Stimulated activated naive CD8-positive, alpha-beta T cell treated with anti-CD3 and anti-CD28 coated beads, Interleukin-15, Interleukin-2, amounts not matched to agents 100 ng/mL and 50 ng/mL, for 24 hours (primary cell): ENCODE data around the gene MAP3K3.
A peak's percentile ranks its signal among the peaks of the same experiment; 100 is the strongest.

Source experiments
- H3K27ac Mint-ChIP-seq: one replicate; pipeline ENCODE4 v1.8.0; 2021; ENCODE audit warnings: mild to moderate bottlenecking, mixed read lengths
- H3K27me3 Mint-ChIP-seq: one replicate; pipeline ENCODE4 v1.8.0; 2021; ENCODE audit warnings: mixed read lengths
- H3K36me3 Mint-ChIP-seq: one replicate; pipeline ENCODE4 v1.8.0; 2021; ENCODE audit warnings: low read depth, mixed read lengths
- H3K4me1 Mint-ChIP-seq: one replicate; pipeline ENCODE4 v1.8.0; 2021; ENCODE audit warnings: low read depth, mixed read lengths
- H3K4me3 Mint-ChIP-seq: one replicate; pipeline ENCODE4 v1.8.0; 2021; ENCODE audit warnings: mild to moderate bottlenecking, mixed read lengths
- H3K9me3 Mint-ChIP-seq: one replicate; pipeline ENCODE4 v1.8.0; 2021; ENCODE audit warnings: mixed read lengths

The MAP3K3 gene

GRCh38 chr17:63621684-63622573 is at the start of gene MAP3K3:
TSS of gene MAP3K3 (plus strand) at chr17:63622417. CDS start at chr17:63622760, 343 bp downstream.
- H3K27me3 Mint-ChIP-seq: no peaks in the 10 kb centered on the region
- peaks cover 42% of the 10 kb centered on the region for H3K4me1 Mint-ChIP-seq
- H3K27ac Mint-ChIP-seq: peak within 1 kb of the TSS; percentile 91
- no peaks in the 10 kb centered on the region for H3K36me3 Mint-ChIP-seq
- H3K9me3 Mint-ChIP-seq: no peaks in the 10 kb centered on the region
- H3K4me3 Mint-ChIP-seq: peak within 1 kb of the TSS; percentile 98

GRCh38 chr17:63573634-63574033 is 48.6 kb upstream of the MAP3K3 start:
- peaks cover 27% of the 10 kb centered on the region for H3K4me1 Mint-ChIP-seq
- no peaks in the 10 kb centered on the region for H3K9me3 Mint-ChIP-seq
- no peak overlapping the region for H3K4me3 Mint-ChIP-seq
- H3K36me3 Mint-ChIP-seq: peaks cover 15% of the 10 kb centered on the region
- peak overlapping the region; percentile 41 for H3K27ac Mint-ChIP-seq
- no peaks in the 10 kb centered on the region for H3K27me3 Mint-ChIP-seq

- Mint-ChIP-seq H3K27ac (no peak overlapping the region), H3K9me3 (no peaks in the 10 kb centered on the region), H3K4me3 (no peak overlapping the region), H3K36me3 (peaks cover 41% of the 10 kb centered on the region), H3K4me1 (peaks cover 4% of the 10 kb centered on the region), H3K27me3 (no peaks in the 10 kb centered on the region)
Measured at GRCh38 chr17:63578027-63578768, 44.0 kb upstream of the MAP3K3 start.

GRCh38 chr17:63578769-63579111 is 43.5 kb upstream of the MAP3K3 start:
- Mint-ChIP-seq H3K27ac (peak overlapping the region; percentile 9), H3K36me3 (peaks cover 44% of the 10 kb centered on the region), H3K27me3 (no peaks in the 10 kb centered on the region), H3K9me3 (no peaks in the 10 kb centered on the region), H3K4me3 (no peak overlapping the region), H3K4me1 (peaks cover 4% of the 10 kb centered on the region)

GRCh38 chr17:63579633-63580032 is 42.6 kb upstream of the MAP3K3 start:
- Mint-ChIP-seq H3K27ac (no peak overlapping the region), H3K36me3 (peaks cover 50% of the 10 kb centered on the region), H3K4me3 (no peak overlapping the region), H3K27me3 (no peaks in the 10 kb centered on the region), H3K4me1 (peaks cover 4% of the 10 kb centered on the region), H3K9me3 (no peaks in the 10 kb centered on the region)

GRCh38 chr17:63587770-63588169 is 34.4 kb upstream of the MAP3K3 start:
- Mint-ChIP-seq H3K9me3 (no peaks in the 10 kb centered on the region), H3K4me3 (no peak overlapping the region), H3K27me3 (no peaks in the 10 kb centered on the region), H3K27ac (no peak overlapping the region), H3K4me1 (peaks cover 12% of the 10 kb centered on the region), H3K36me3 (peaks cover 61% of the 10 kb centered on the region)

- H3K4me1 Mint-ChIP-seq: peaks cover 12% of the 10 kb centered on the region
- H3K36me3 Mint-ChIP-seq: peaks cover 53% of the 10 kb centered on the region
- H3K9me3 Mint-ChIP-seq: no peaks in the 10 kb centered on the region
- no peak overlapping the region for H3K27ac Mint-ChIP-seq
- H3K27me3 Mint-ChIP-seq: no peaks in the 10 kb centered on the region
- H3K4me3 Mint-ChIP-seq: no peak overlapping the region
Measured at GRCh38 chr17:63588797-63589196, 33.4 kb upstream of the MAP3K3 start.

- Mint-ChIP-seq H3K27me3 (no peaks in the 10 kb centered on the region), H3K4me3 (no peak overlapping the region), H3K9me3 (no peaks in the 10 kb centered on the region), H3K27ac (no peak overlapping the region), H3K4me1 (peaks cover 11% of the 10 kb centered on the region), H3K36me3 (peaks cover 48% of the 10 kb centered on the region)
Measured at GRCh38 chr17:63589646-63590045, 32.6 kb upstream of the MAP3K3 start.

GRCh38 chr17:63592797-63593196 is 29.4 kb upstream of the MAP3K3 start:
- H3K36me3 Mint-ChIP-seq: peaks cover 35% of the 10 kb centered on the region
- H3K9me3 Mint-ChIP-seq: no peaks in the 10 kb centered on the region
- no peaks in the 10 kb centered on the region for H3K27me3 Mint-ChIP-seq
- H3K27ac Mint-ChIP-seq: peak overlapping the region; percentile 31
- no peak overlapping the region for H3K4me3 Mint-ChIP-seq
- H3K4me1 Mint-ChIP-seq: peaks cover 9% of the 10 kb centered on the region

GRCh38 chr17:63595132-63595531 is 27.1 kb upstream of the MAP3K3 start:
- Mint-ChIP-seq H3K27me3 (no peaks in the 10 kb centered on the region), H3K27ac (no peak overlapping the region), H3K4me3 (no peak overlapping the region), H3K36me3 (peaks cover 16% of the 10 kb centered on the region), H3K4me1 (peaks cover 25% of the 10 kb centered on the region), H3K9me3 (no peaks in the 10 kb centered on the region)

GRCh38 chr17:63596856-63597586 is 25.2 kb upstream of the MAP3K3 start:
- peaks cover 34% of the 10 kb centered on the region for H3K4me1 Mint-ChIP-seq
- no peaks in the 10 kb centered on the region for H3K27me3 Mint-ChIP-seq
- no peak overlapping the region for H3K4me3 Mint-ChIP-seq
- H3K27ac Mint-ChIP-seq: no peak overlapping the region
- H3K36me3 Mint-ChIP-seq: no peaks in the 10 kb centered on the region
- H3K9me3 Mint-ChIP-seq: no peaks in the 10 kb centered on the region

GRCh38 chr17:63598281-63598680 is 23.9 kb upstream of the MAP3K3 start:
- no peak overlapping the region for H3K4me3 Mint-ChIP-seq
- H3K36me3 Mint-ChIP-seq: no peaks in the 10 kb centered on the region
- H3K27me3 Mint-ChIP-seq: no peaks in the 10 kb centered on the region
- H3K27ac Mint-ChIP-seq: no peak overlapping the region
- peaks cover 34% of the 10 kb centered on the region for H3K4me1 Mint-ChIP-seq
- no peaks in the 10 kb centered on the region for H3K9me3 Mint-ChIP-seq

GRCh38 chr17:63600569-63601438 is 21.4 kb upstream of the MAP3K3 start, which contains the start of gene TACO1:
TSS of gene TACO1 (plus strand) at chr17:63600895. CDS start at chr17:63601084, 189 bp downstream.
- Mint-ChIP-seq H3K4me1 (peaks cover 34% of the 10 kb centered on the region), H3K4me3 (peak within 1 kb of the TSS; percentile 98), H3K27me3 (no peaks in the 10 kb centered on the region), H3K36me3 (peaks cover 14% of the 10 kb centered on the region), H3K27ac (peak within 1 kb of the TSS; percentile 93), H3K9me3 (no peaks in the 10 kb centered on the region)
